Left ventricle myocardium superior (tissue), 1 donor: Measurements from ENCODE around the gene MS4A6E. TPM values are rescaled to one million over a fixed set of nuclear protein-coding genes. Genes with fewer than 3 reads are reported as not detected.
"Not testable (repeated sequence)": the region's sequence is repeated elsewhere in the genome, so short reads cannot be mapped to it uniquely, and the experiment has no call there.

Experiments
- ATAC-seq: fragments of 200-7000 bp; cut with Tn5 transposase; one replicate; pipeline ENCODE4 v1.9.1; 2020; ENCODE audit warnings: mild to moderate bottlenecking, moderate library complexity
- DNase-seq: peaks from one replicate; pipeline ENCODE4 v3.0.0-alpha.2; 2020
- intact Hi-C: fragments of 100-400 bp; cut with micrococcal nuclease; formaldehyde crosslinking; loops from one replicate; pipeline ENCODE4 v1.11.0; 2022
- long read RNA-seq: library from polyadenylated mRNA; unstranded; transcript quantifications from one replicate; pipeline ENCODE4 v2.0.0, GENCODE V29; 2021
- total RNA-seq: library from RNA; stranded (reverse); fragmentation: NEBNext Ultra II Directional; extraction: Animal tissue kit (Norgen Biotek cat#: 25700); gene quantifications from one replicate; pipeline ENCODE4 v1.2.1, GENCODE V29; 2021
- donor health status: DM: no; HTN: yes; CAD: no; lungs with severe emphysema.

The MS4A6E gene
- total RNA-seq = not detected
- long read RNA-seq = 0 reads

- ATAC-seq (no peak), DNase-seq (no peak)
- intact Hi-C loops = no loop called here
Observed at GRCh38 chr11:60326955-60327354, at the start of gene MS4A6E. Gene MS4A6E, plus strand, starts transcription at chr11:60327255. Its CDS starts 7,641 bp downstream, at chr11:60334896.

GRCh38 chr11:60280412-60280811, 46.6 kb upstream of the MS4A6E start, which contains the start of gene MS4A4A:
Gene MS4A4A, plus strand, starts transcription at chr11:60280666. Its CDS starts 10 bp downstream, at chr11:60280676.
- intact Hi-C loops = no loop called here
- DNase-seq = no peak
- ATAC-seq = peak; percentile 81

- intact Hi-C loops = no loop called here
- peak; percentile 33 for ATAC-seq
Observed at GRCh38 chr11:60281485-60281884, 45.6 kb upstream of the MS4A6E start.

GRCh38 chr11:60282286-60282685, 44.8 kb upstream of the MS4A6E start:
- DNase-seq (no peak), ATAC-seq (no peak)
- intact Hi-C loops = no loop called here

More at GRCh38 chr11:60281485-60281884, 45.6 kb upstream of the MS4A6E start:
- no peak for DNase-seq

- intact Hi-C loops, ATAC-seq, DNase-seq: not testable (repeated sequence)
Observed at GRCh38 chr11:60285411-60286126, 41.5 kb upstream of the MS4A6E start.

- intact Hi-C loops = no loop called here
- ATAC-seq = no peak
- DNase-seq = no peak
Observed at GRCh38 chr11:60288531-60288930, 38.5 kb upstream of the MS4A6E start.

GRCh38 chr11:60292145-60292544, 34.9 kb upstream of the MS4A6E start:
- intact Hi-C loops = no loop called here
- DNase-seq (no peak), ATAC-seq (no peak)

- intact Hi-C loops = no loop called here
- ATAC-seq = no peak
Observed at GRCh38 chr11:60301178-60301577, 25.9 kb upstream of the MS4A6E start.

GRCh38 chr11:60301884-60302283, 25.2 kb upstream of the MS4A6E start:
- ATAC-seq, intact Hi-C loops, DNase-seq: not testable (repeated sequence)

More at GRCh38 chr11:60301178-60301577, 25.9 kb upstream of the MS4A6E start:
- no peak for DNase-seq

- DNase-seq (no peak), ATAC-seq (no peak)
- intact Hi-C loops = no loop called here
Observed at GRCh38 chr11:60303661-60304060, 23.4 kb upstream of the MS4A6E start.

- no peak for DNase-seq
- intact Hi-C loops = no loop called here
- no peak for ATAC-seq
Observed at GRCh38 chr11:60305906-60306619, 21.0 kb upstream of the MS4A6E start.

GRCh38 chr11:60307507-60308195, 19.4 kb upstream of the MS4A6E start:
- ATAC-seq (no peak), DNase-seq (no peak)
- intact Hi-C loops = no loop called here

- DNase-seq (peak; percentile 31), ATAC-seq (peak; percentile 66)
- intact Hi-C loops = no loop called here
Observed at GRCh38 chr11:60310407-60310998, 16.6 kb upstream of the MS4A6E start.

- peak; percentile 32 for ATAC-seq
- intact Hi-C loops = no loop called here
- DNase-seq = no peak
Observed at GRCh38 chr11:60314635-60315321, 12.3 kb upstream of the MS4A6E start.

GRCh38 chr11:60315871-60316270, 11.2 kb upstream of the MS4A6E start:
- intact Hi-C loops = no loop called here
- ATAC-seq (no peak), DNase-seq (no peak)

GRCh38 chr11:60316317-60316716, 10.7 kb upstream of the MS4A6E start:
- intact Hi-C loops = no loop called here
- ATAC-seq = no peak
- no peak for DNase-seq

- ATAC-seq (no peak), DNase-seq (no peak)
- intact Hi-C loops = no loop called here
Observed at GRCh38 chr11:60318726-60319125, 8.3 kb upstream of the MS4A6E start.

GRCh38 chr11:60321051-60321450, 6.0 kb upstream of the MS4A6E start:
- intact Hi-C loops = no loop called here
- DNase-seq (no peak), ATAC-seq (no peak)

- intact Hi-C loops = no loop called here
Observed at GRCh38 chr11:60328460-60328859, 1.4 kb downstream of the MS4A6E start.

More at GRCh38 chr11:60328460-60328859, 1.4 kb downstream of the MS4A6E start:
- DNase-seq (no peak), ATAC-seq (no peak)
